HG02642 (cell line): ENCODE results near the gene CYP2U1.
"Not testable (repeated sequence)": the region's sequence is repeated elsewhere in the genome, so short reads cannot be mapped to it uniquely, and the experiment has no call there.

ENCODE experiments used
- ATAC-seq: cut with Tn5 transposase; IDR thresholded peaks from one replicate; pipeline ENCODE4 v1.9.1; 2021; ENCODE audit warnings: mild to moderate bottlenecking; ENCODE audit not compliant: unreplicated experiment, poor library complexity

Gene CYP2U1

DNA sequence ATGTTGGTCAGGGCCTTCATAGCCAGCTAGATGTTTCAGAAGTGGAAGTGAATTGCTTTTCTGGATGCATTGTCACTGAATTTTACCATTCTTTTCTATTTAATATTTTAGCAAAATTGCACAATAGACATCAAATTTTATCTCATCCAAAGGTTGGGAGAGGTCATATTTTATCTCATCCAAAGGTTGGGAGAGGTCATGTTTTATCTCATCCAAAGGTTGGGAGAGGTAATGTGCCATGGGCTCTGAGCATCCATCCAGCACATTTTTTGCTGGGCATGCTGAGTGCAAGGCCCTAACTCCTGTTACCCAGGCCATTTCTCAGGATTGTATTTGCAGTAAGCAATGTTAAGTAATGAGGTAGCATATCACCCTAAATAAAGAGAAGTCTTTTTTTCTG is 14.7 kb upstream of the CYP2U1 start:
- ATAC-seq = no peak

DNA sequence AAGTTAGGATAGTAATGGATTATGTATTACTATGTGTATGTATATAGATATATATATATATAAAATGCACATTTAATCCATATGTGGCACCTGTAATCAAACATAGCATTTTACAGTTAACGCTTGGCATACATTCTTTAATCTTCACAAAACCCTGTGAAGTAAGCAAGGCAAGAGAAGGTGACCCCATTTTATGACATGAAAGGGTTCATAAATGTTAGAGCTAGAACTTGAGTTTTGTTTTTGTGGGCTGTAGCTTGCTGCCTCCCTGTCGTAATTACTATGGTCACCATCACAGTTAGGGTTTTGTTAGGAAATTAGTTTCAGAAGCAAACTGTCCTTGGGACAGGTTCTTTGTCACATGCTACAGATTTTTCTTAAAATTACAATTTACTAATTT is 13.8 kb upstream of the CYP2U1 start:
- no peak for ATAC-seq

DNA sequence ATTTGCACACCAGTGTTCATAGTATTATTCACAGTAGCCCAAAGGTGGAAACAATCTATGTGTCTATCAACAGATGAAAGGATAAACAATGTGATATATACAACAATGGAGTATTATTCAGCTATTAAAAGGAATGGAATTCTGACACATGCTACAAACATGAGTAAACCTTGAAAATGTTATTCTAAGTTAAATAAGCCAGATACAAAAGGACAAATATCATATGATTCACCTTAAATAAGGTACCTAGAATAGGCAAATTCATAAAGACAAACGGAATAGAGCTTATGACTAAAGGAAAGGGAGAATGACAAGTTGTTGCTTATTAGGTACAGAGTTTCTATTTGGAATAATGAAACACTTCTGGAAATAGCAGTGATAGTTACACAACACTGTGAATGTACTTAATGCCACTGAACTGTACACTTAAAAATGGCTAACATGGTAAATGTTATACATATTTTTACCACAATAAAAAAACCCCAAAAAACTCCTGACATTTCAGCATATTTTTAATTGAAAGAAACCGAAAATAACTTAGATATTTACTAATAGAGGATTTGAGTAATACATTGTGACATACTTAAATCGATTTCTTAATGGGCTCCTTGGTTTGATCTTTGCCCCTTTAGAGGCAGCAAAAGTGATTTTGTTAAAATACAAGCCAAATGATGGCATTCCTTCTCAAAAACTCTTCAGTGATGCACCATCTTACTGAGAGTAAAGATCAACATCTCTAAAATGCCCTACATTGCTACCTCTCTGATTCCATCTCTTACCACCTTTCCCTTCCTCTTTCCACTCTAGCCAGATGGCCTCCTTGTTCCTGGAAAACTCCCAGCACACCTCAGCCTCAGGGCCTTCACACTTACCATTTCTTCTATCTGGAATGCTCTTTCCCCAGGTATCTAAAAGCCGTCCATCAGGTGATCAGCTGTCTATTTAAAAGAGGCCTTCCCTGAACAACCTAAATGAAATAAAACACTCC is 8.6 kb upstream of the CYP2U1 start:
- no peak for ATAC-seq

GRCh38 chr4:107925713-107926112 is 5.6 kb upstream of the CYP2U1 start:
- not testable (repeated sequence) for ATAC-seq

DNA sequence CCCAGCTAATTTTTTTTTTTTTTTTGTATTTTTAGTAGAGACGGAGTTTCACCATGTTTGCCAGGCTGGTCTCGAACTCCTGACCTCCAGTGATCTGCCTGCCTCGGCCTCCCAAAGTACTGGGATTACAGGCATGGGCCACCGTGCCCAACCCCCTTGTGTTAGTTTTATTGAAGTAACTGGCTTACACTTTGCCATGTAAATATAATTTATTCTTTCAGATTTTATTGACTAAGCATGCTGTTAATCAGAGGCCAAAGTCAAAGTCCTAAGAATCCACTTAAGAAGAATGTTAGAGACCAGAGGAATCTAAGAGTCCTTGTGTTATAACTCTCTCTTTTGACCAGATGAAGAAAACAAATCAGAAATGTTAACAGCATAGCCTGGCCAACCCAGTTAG is 4.5 kb upstream of the CYP2U1 start:
- ATAC-seq = not testable (repeated sequence)

GRCh38 chr4:107931775-107932321 is 499 bp downstream of the CYP2U1 start:
- no peak for ATAC-seq

- no peak for ATAC-seq
Observed at GRCh38 chr4:107935246-107935645, 3.9 kb downstream of the CYP2U1 start.

GRCh38 chr4:107937040-107937439 is 5.7 kb downstream of the CYP2U1 start:
- ATAC-seq = peak; percentile 51

GRCh38 chr4:107939307-107939706 is 8.0 kb downstream of the CYP2U1 start:
- ATAC-seq = no peak

DNA sequence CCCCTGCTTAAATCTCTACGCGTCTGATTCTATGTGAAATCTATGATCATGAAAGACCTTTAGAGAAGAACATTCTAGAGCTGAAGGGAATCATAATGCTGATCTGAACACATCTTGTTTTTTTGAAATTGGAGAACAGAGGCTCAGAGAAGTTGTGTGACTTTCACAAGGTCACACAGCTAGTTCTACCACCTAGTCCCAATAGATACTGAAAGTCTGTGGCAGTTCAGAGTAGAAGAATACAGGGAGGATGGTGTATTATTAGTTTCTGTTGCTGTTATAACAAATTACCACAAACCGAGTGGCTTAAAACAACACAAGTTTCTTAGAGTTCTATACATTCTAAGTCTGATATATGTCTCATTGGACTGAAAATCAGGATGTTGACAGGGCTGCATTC is 14.5 kb downstream of the CYP2U1 start:
- no peak for ATAC-seq

DNA sequence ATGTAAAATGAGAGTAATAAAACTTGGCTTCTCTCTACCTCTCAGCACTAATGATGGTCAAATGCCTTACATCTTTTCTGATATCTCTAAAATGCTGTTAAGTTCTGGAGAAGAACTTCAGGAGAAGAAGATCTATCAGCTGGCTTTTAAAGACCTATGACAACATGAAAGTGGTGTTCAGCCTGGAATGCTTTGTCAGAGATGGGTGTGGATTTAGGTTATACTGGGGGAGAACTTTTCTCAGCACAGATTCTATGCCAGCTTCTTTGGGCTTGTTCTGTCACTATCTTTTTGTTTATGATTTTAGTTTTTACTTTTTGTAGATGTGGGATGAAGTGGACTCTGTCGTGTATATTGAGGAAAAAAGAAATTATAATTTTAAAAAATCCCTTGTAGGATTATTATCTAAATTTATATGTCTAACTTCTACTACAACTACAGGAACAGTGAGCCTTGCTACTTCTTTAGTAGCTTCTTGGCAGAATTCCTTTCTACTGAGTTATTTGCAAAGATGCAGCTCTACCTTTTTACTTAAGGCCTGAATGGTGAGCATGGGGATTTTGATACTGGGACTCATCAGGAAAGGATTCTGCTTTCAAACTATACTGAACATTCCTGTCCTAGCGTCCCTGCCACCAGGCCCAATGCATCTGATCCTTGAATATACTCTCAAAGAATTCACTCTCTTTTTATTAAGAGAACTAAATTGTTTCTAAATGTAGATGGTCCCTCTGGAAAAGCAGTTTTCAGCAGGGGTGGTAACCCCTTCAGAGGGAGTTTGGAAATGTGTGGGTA is 19.6 kb downstream of the CYP2U1 start:
- no peak for ATAC-seq

DNA sequence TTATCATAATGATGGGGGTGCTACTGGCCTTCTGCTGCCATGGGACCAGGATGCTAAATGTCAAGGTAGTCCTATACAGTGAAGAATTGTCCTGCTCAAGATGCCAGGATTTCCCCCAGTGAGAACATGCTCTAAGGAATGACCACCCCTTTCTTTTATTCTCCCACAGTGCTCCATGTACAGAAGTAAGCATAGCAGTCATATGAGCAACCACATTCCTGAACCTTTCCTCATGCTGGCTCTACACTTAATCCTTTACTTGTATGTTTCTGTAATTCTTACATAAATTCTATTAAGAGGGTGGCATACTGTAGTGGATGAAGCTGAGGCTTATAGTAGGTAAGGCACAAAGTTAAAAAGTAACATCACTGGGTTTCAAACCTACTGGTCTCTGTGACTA is 20.2 kb downstream of the CYP2U1 start:
- no peak for ATAC-seq

- ATAC-seq = no peak
Observed at GRCh38 chr4:107956011-107956410, 24.7 kb downstream of the CYP2U1 start.

- ATAC-seq = no peak
Observed at GRCh38 chr4:107966903-107967302, 35.6 kb downstream of the CYP2U1 start.

DNA sequence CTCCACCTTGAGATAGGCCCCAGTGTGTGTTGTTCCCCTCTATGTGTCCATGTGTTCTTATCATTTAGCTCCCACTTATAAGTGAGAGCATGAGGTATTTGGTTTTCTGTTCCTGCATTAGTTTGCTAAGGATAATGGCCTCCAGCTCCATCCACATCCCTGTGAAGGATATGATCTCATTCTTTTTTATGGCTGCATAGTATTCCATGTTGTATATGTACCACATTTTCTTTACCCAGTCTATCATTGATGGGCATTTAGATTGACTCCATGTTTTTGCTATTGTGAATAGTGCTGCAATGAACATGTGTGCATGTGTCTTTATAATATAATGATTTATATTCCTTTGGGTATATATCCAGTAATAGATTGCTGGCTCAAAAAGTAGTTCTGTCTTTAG is 36.2 kb downstream of the CYP2U1 start:
- ATAC-seq = not testable (repeated sequence)

GRCh38 chr4:107967921-107968320 is 36.6 kb downstream of the CYP2U1 start:
- not testable (repeated sequence) for ATAC-seq

GRCh38 chr4:107970063-107970798 is 38.9 kb downstream of the CYP2U1 start:
- no peak for ATAC-seq

DNA sequence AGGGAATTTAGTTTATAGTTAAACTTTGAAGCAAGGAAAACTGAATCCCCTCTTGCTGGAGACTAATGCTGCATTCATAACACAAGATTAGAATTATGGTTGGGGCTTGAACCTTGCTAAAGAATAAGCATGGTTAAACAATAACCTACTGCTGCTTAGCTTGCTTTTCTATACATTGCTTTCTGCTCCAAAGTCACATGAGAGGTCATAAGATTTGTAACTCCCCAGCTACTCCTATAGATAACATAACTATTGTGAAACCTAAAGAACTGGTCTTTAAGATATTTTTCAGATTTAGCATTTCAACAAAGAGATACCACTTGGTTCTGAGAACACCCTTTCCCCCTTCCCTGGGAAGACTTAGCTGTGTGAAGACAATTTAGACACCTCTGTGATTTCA is 41.3 kb downstream of the CYP2U1 start:
- no peak for ATAC-seq

GRCh38 chr4:107974523-107974922 is 43.2 kb downstream of the CYP2U1 start:
- no peak for ATAC-seq

DNA sequence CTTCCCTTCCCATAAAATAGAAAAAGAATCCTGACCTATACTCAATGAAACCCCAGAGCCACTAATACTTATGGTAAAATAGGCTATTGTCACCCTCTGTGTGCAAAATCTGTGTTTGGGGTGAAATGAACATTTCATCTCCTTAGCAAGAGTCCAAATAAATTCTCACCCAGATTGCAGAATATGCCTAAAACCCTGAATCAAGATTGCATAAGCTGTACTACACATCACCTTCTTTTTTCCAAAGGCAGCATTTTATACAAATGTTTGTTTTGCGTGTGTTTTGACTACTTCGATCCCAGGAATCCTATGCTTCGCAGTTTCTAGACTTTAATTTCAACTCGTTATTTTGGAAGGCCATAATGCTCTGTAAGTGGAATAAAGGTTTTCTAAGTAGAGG is 46.1 kb downstream of the CYP2U1 start:
- ATAC-seq = no peak
